NCI-H2196 treated with DMSO at 0.1 percent for 48 hours (cell line): ENCODE data around the gene C1orf115.
"Not testable (repeated sequence)": the region's sequence is repeated elsewhere in the genome, so short reads cannot be mapped to it uniquely, and the experiment has no call there.

Source experiments
- DNase-seq: peaks from one replicate; lab custom pipeline; 2025; ENCODE audit not compliant: unreplicated experiment; lab: John Stamatoyannopoulos, UW

The C1orf115 gene

DNA sequence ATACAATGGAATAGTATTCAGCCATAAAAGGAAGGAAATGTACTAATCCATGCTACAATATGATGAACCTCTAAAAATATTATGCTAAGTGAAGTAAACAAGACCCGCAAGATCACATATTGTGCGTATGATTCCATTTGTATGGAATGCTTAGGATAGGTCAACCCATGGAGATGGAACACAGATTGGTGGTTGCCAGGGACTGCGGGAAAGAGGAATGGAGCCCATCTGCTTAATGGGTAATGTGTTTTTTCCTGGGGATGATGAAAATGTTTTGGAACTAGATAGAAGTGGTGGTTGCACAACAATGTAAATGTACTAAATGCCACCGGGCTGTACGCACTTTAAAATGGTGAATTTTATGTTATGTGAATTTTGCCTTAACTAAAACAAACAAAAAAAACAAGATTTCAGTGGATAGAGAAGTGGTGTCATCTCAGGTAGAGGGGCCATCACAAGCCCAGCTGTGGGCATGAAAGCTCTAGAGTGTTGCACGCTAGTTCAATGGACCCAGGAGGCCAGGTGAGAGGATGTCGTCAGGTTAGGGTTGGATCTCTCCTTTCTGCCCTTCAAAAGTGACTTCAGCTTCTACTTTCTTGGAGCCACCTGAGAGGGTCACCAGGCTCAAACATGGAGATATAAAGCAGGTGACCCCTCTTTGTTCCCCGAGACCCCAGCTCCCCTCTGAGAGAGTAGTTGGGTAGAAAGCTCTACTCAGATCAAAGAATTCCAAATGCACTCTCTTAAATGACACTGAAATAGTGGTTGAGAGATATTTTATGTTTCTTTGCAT is 2.5 kb downstream of the C1orf115 start:
- DNase-seq = no peak

DNA sequence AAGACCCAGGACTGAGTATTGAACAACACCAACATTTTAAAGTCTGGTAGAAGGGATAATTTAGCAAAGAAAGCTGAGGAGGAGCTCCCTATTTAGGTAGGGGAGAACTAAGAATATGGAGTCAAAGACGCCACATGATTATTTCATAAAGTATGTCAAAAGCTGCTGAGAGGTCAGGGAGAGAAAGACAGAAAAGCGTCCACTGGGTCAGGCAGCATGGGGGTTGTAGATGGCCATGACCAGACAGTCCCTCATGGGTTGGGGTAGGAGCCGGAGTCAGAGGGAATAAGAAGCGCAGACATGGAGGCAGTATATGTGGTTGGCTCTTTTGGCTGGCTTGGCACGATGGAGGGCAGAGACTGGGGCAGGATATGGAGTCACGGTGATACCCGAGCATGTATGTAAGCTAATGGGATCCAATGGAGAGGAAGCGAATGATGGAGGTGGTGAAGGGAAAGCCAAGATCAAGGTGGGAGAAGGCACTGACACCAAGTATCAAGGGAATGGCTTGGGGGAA is 4.8 kb downstream of the C1orf115 start:
- DNase-seq = no peak

DNA sequence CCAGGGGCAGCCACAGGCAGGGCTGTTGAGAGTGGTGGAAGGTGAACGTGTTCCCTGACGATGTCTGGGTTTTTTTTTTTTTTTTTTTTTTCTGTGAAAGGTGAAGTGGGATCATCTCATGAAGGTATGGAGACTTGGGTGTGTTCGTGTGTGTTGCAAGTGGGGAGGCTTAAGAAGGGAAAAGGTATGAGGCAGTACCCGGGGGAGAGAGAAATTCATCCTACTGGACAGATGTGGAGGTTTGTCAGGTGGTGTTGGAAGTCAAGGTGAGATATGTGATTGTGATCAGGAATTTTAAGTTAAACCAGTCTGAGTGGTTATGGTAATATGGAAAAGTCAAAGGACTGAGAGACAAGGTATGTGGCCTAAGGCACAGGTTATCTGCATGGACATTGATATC is 5.3 kb downstream of the C1orf115 start:
- no peak for DNase-seq

DNA sequence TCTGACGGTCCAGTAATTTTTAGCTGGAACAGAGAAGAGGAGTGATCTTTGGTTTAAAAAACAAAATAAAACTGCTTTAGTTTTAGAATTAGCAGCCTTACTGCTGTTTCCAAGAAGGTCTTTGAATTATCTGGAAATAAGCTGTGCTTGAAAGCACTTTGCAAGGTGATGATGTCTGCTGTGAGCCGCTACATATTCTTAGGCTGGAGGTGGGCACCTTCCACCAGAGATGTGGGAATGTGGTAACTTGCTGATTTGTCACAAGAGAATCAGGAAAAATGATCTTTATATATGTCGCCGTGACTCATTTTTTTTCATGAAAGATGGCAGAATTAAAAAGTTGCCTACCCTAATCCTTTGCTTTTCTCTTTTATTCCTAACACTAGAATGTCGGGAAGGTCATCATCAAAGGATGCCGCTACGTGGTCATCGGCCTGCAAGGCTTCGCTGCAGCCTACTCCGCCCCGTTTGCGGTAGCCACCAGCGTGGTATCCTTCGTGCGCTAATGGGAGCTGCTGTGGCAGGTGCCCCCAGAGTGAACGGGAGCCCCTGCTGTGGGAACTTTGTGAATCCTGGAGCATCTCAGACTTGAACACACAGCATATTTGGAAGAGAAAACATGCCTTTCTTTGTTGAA is 6.2 kb downstream of the C1orf115 start:
- no peak for DNase-seq

DNA sequence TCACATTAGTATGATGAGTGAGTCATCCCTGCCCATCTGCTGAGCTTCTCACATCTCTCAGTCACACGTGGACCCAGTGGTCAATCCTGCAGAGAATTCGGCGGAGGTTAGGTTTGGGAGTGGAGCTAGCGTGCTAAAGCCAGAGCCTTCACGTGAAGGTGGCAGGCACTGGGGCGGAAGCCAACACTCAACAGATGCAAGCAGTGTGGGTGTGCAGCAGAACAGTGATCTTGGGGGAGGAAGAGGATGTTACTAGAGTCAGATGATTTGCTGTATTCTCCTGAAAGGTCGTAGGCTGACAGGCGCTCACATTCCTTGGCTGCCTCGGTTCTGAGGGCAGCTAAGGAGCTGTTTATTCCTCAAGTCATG is 6.7 kb downstream of the C1orf115 start:
- no peak for DNase-seq

DNA sequence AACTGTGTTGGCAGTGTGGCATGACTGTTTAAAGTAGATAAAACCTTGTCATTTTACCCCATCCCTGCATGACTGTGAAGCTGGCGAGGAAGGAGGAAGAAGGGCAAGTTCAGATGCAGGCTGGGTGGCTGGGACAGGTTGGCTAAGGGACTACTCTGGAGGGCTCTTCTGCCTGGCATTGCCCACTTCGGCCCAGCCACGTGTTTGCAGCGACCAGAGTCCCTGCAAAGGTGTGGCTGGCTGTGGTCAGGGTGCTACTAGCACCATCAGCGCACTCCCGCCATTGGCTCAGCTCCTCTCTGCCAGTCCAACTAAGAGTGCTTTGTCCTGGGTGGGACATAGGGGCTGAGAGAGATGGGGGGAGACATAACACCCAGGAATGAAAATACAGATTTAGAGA is 7.2 kb downstream of the C1orf115 start:
- no peak for DNase-seq

DNA sequence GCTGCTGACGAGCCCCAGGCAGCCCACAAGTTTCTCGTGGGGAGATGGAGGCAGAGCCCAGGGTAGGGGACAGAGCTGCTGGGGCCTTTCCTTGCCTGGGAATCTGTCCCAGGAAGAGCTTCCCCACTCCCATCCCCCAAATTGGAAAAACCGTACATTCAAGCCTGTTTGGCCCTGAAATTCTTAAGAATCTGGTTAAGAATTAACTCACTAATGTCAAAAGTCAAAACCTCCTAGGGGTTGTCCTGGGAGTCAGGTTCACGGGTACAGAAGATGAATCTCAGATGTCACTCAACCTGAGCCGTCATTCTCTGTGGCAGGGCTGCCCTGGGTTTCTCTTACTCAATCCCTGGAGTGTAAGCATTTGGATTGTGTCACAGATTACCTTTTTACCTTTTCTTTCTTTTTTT is 8.4 kb downstream of the C1orf115 start:
- no peak for DNase-seq

DNA sequence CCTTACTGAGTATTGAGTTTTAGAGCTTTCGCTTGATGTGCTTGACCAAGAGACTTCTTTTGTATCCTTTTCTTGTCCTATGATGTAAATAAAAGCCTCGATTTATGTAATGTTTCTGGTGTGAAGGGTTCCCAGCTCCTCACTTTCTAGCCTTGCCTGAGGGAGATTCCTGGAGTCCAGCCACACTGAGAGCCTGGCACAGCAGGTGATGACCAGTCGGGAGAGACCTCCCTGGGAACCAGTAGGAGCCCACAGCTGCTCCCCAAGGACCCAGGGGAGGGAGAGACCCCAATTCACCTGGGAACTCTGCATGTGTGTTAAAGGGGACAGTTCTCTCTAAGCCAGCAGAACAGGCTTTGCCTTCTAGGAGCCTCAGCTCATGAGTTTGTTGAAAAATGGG is 8.9 kb downstream of the C1orf115 start:
- no peak for DNase-seq

DNA sequence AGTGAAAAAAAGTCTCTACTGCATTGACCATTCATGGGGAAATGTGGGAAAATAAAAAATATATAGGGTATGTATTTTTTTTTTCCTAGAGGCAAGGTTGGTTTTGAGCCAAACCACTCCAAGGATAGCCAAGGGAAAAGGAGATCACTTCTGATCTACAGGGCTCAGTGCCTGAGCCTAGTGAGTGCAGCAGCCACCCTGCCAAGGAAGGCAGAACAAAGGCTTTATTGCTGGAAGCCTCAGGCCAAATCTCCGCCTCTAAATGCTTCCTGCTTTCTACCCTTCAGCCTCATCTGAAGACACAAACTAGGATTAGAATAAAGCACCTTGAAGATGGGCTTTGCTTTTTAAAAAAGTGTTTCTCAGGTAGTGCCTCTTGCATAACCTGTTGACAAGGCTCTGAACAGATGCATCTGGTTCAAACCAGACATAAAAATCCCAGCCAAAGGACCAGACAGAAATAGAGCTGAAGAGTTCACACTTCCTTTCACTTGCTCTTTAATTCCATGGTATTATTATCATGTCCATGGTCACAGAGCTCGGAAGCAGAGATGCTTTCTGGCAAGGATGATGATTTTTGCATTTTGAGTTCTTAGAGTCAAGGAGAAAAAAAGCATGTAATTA is 10.5 kb downstream of the C1orf115 start:
- no peak for DNase-seq

DNA sequence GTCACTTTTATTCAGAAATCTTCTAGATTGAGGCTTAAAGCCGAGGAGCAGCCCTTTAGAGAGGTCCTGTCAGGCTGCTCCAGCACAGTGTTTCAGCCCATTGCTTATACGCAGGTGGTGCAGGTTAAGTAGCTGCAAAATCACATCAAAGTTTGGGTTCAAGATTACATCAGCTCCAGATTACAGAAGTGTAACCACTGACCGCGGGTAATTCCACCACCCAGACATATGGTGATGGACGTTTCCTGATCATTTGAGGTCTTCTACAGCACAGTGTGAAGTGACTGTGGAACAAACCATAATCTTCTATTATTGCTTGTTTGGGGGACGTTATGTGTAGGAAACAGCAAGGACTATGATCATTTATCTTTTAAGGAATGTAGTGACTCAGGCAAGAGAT is 11.8 kb downstream of the C1orf115 start:
- DNase-seq = no peak

DNA sequence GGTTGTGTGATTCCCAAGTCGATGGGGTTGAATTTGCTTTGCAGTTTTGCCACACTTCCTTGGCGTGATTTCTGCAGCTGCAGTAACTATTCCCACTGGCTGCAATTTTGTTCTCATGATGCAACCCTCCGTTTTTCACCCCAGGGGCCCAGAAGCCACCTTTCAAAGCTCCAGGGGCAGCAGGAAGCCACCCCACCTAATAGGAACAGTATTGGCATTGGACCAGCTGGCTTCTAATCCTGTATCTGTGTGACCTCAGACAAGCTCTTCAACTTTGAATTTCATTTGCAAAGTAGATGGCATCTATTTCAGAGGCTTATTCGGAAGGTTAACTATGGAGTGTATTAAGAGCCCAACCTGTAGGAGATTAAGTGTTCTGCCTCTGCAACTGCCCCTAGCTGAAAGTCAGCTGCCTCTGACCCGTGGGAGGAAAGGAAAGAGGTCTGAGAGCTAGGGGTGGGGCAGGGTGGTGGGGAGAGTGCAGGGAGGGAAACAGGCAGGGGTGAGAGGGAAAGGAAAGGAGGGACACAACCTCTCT is 12.6 kb downstream of the C1orf115 start:
- no peak for DNase-seq

DNA sequence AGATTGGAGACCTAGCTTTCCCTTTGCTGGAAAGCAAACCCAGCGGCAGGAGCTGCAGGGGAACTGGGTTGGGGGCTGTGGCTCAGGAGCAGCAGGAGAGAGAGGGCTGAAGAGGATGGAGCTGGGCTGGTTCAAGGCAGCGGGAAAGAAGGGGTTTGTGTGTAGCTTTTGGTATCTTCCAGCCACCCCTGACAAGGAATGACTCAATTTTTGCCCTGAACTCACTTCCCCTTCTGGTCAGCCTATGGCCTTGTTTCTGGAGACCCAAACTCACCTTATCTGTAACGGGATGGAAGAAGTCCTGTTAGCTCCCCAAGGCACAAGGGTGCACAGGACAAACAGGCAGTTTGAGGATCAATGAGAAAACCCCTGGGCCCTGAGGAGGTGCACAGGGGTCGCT is 13.1 kb downstream of the C1orf115 start:
- DNase-seq = no peak

DNA sequence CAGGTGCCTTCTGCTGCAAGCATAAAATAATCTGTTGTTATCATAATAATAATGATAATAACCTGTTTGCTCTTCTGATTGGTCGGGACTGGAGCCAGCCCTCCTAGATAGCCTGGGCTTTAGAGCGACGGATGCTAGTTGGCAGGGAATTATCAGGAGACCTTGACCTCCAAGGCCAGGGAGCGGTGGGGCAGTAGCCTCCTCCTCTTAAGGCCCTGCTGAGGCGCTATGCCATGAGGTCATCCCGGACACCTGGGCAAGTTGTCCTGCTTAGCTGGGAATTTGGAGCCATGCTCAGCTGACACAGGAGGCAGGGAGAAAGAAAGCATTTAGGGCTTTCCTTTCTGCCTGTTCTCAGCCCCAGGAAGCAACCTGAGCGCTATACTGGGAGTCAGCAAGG is 15.6 kb downstream of the C1orf115 start:
- no peak for DNase-seq

DNA sequence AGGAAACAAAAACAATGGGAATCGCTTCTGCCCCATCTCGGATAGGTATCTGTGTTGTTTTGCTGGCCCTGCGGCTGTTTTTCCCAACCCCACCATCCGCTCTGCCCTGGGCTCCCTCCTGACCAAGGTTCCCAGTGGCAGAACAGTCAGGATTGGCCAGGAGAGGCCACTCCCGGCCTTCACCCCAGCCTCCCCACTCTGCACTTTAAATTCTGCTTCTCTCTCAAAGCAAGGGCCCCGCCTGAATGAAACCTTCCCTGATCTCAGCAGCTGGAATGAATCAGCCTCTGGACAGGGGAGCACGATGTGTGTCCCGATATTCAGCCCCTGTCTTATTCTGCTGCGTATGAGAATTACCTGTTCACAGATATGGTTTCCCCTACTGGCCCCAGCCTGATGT is 16.3 kb downstream of the C1orf115 start:
- DNase-seq = no peak

DNA sequence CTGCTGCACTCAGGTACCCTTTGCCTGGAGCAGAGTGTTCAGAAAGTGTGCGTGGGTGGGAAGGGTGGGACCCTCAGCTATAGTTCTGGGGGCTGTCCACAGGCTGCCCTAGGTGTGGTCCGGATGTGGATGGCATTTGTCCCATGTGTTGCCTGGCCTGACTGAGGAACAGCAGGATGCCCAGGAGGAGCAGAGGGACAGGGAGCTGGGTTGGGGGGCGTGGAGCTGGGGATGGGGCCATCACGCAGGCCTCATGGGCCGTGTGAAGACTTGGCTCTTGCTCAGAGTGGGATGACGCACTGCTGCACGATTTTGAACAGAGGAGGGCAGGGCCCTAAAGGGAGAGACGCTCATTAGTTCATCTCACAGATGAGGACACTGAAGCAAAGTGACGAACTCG is 17.0 kb downstream of the C1orf115 start:
- DNase-seq = no peak

DNA sequence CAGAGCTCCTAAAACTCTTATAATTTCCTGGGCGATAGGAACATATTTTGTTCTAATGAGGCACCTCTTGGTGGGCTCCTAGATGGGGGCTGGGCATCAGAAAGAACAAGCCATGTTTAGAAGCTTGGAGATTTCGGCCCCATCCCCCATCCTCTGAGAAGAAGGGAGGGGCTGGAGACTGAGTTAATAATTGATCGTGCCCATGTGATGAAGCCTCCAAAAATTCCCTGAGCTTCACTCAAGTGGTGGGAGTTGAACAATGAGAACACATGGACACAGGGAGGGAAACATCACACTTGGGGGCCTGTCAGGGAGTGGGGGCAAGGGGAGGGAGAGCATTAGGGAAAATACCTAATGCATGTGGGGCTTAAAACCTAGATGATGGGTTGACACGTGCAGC is 18.1 kb downstream of the C1orf115 start:
- DNase-seq = no peak

DNA sequence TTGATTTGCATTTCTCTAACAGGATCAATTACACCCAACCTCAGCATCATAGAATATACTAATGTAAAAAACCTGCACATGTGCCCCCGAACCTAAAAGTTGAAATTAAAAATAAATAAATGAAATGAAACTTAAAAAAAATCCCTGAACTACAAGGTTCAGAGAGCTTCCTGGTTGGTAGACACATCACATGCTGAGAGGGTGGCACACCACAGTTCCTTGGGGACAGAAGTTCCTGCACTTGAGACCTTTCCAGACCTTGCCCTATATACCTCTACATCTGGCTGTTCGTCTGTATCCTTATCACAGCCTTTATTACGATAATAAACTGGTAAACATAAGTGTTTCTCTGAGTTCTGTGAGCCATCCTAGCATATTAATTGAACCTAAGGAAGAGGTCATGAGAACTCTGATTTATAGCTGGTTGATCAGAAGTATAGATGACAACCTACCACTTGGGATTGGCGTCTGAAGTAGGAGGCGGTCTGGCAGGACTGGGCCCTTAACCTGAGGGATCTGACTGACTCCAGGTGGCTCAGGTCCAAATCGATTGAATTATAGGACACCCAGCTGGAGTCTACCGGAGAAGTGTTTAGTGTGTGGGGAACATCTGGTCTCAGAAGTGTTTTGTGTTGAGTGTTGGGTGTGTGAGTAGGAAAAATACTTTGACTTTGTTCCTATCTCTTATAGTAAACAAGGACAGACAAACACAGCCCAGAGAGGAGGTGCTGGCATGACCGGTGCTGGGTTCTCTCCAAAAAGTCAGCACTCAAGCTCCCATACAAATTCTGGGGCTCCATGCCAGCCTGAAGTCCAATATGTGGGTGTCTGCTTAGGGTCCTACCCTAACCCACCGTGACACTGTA is 19.0 kb downstream of the C1orf115 start:
- no peak for DNase-seq

DNA sequence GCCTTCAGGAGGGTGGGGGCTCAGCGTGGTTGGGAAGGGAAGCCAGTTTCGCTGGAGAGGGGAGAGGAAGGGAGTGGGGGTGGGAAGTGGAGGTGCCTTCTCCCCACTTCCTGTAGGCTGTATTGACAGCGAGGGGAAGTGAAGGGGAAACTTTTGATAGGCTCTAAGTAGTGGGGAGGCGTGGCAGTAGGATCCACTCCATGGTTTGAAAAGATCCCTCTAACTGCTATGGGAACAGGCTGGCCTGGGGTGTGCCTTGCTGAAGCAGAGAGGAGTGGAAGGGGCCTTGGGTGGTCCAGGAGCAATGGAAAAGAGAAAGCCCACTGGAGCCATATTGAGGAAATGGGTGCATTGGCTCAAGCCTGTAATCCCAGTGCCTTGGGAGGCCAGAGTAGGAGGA is 20.2 kb downstream of the C1orf115 start:
- no peak for DNase-seq

DNA sequence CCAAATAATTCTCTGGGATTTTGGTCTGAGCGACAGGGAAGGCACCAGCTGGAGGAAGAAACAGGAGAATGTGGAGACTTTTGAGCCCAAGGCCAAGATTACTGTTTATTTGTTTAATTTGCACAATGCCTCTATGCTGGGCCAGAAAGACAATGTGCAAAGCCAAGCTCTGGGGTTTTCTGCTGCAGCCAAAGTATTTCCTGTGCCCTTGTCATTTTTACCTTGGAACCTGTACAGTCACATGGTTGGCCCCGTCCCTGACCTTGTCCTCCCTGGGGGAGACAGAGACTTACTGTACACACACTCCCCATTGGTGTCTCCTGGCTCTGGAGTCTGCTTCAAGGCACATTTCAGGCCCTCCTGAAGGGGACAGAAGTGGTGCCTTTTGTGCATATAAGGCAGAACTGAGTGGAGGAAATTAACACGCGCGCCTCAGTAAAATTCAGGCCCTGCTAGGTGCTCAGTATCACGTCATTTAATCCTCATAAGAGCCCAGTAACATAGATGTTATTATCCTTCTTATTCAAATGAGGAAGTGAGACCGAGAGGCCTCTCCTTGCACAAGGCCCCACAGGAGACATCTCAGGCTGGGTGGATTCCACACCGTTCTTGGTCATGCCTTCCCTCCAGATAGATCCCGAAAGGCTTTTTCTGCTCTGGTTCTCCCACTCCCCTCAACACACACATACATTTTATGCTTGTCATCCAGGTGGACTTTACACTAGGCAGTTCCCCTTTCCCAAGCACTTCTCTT is 21.1 kb downstream of the C1orf115 start:
- DNase-seq = no peak

DNA sequence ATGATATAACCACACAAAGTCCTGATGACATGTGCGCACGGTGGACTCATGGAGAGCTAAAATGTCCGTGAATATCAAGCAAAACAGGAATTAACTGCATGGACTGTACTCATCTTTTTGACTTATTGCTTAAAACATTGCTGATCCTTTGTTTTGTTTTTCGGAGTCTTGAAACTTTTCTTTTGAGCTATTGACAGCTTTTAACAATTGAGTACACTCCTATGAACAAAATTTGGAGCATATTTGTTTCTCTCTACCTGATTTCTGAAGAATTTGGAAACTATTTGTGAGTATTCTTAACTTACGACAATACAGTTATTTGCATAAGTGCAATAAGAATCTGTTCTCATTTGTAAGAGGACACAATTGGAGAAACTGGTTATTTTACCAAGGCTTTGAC is 25.8 kb downstream of the C1orf115 start:
- DNase-seq = not testable (repeated sequence)
